Common myeloid progenitor, CD34-positive (primary cell): Measurements from ENCODE around the gene COL8A1.
A peak's percentile ranks its signal among the peaks of the same experiment; 100 is the strongest.

Experiments
- CTCF ChIA-PET: fragments of 350-600 bp; sonication (Branson Sonifier 250); formaldehyde crosslinking; loops from one replicate; lab custom pipeline; 2021; ENCODE audit warnings: antibody characterized with exemption; lab: Charles Lee
- POLR2A ChIA-PET: fragments of 350-600 bp; sonication (Branson Sonifier 250); formaldehyde crosslinking; loops from one replicate; lab custom pipeline; 2021; ENCODE audit warnings: antibody characterized with exemption; lab: Charles Lee
- DNase-seq, 3 donors: peaks; one replicate each; pipeline versions ENCODE4 v3.0.0 to v3.0.0-alpha.2; 2013
- H3K27ac ChIP-seq, 2 experiments: 1 replicate in 1 of 2; 2 replicates in 1 of 2; pipeline ENCODE4 v1.7.0; 2013; ENCODE audit warnings: inconsistent platforms in 2 of 2, low read length in 2 of 2, mild to moderate bottlenecking in 2 of 2, low read depth in 1 of 2, moderate library complexity in 1 of 2; ENCODE audit not compliant: severe bottlenecking in 2 of 2, insufficient read depth in 1 of 2, poor library complexity in 1 of 2
- H3K27me3 ChIP-seq, 5 experiments: replicated peaks in 2 of 5; 1 replicate in 3 of 5; 2 replicates in 2 of 5; pipeline versions ENCODE4 v1.6.1 to v1.7.0; 2013; ENCODE audit warnings: low read length in 4 of 5, mild to moderate bottlenecking in 2 of 5, moderate library complexity in 2 of 5, inconsistent platforms in 1 of 5; ENCODE audit not compliant: insufficient read depth in 5 of 5, control insufficient read depth in 4 of 5
- H3K36me3 ChIP-seq, 4 experiments: 1 replicate in 2 of 4; 2 replicates in 2 of 4; pipeline versions ENCODE4 v1.6.1 to v1.7.0; 2013; ENCODE audit warnings: low read length in 3 of 4, control low read depth in 1 of 4, mild to moderate bottlenecking in 1 of 4; ENCODE audit not compliant: control insufficient read depth in 4 of 4, insufficient read depth in 4 of 4
- H3K4me1 ChIP-seq, 4 experiments: 1 replicate in 3 of 4; 2 replicates in 1 of 4; pipeline versions ENCODE4 v1.6.1 to v1.7.1; 2013; ENCODE audit warnings: low read length in 3 of 4, mild to moderate bottlenecking in 3 of 4, control low read depth in 1 of 4, inconsistent platforms in 1 of 4, moderate library complexity in 1 of 4; ENCODE audit not compliant: control insufficient read depth in 4 of 4, insufficient read depth in 4 of 4; ENCODE audit errors: control extremely low read depth in 1 of 4
- H3K4me3 ChIP-seq, 7 experiments: 1 replicate in 4 of 7; 2 replicates in 3 of 7; pipeline versions ENCODE4 v1.5.1 to v1.7.0; 2013; ENCODE audit warnings: mild to moderate bottlenecking in 7 of 7, low read length in 6 of 7, moderate library complexity in 6 of 7, inconsistent platforms in 2 of 7, low read depth in 2 of 7, control low read depth in 1 of 7; ENCODE audit not compliant: insufficient read depth in 4 of 7, control insufficient read depth in 1 of 7; ENCODE audit errors: extremely low read depth in 1 of 7
- H3K9me3 ChIP-seq, 5 experiments: 1 replicate in 4 of 5; 2 replicates in 1 of 5; pipeline versions ENCODE4 v1.6.1 to v1.7.1; 2013; ENCODE audit warnings: low read length in 4 of 5, mild to moderate bottlenecking in 2 of 5, inconsistent platforms in 1 of 5, low read depth in 1 of 5, moderate library complexity in 1 of 5; ENCODE audit not compliant: control insufficient read depth in 4 of 5, insufficient read depth in 2 of 5; ENCODE audit errors: control extremely low read depth in 1 of 5
- WGBS: methylation state at CpG from one replicate; pipeline ENCODE4 v1.1.5; 2013; ENCODE audit not compliant: insufficient coverage; 5-methylcytosine and 5-hydroxymethylcytosine counted together

COL8A1 gene

GRCh38 chr3:99644746-99645145 is 6.4 kb downstream of the COL8A1 start:
- 100% methylated on average over 1 of the region's 3 CpGs for WGBS
- H3K9me3 ChIP-seq = peaks cover 0 to 1% (median 0%) of the 10 kb centered on the region in 5 experiments
- no peak overlapping the region for H3K27ac ChIP-seq
- no peaks in the 10 kb centered on the region for H3K4me1 ChIP-seq
- ChIA-PET POLR2A (no interaction called here), CTCF (interaction anchor here (1.1 to 1.3 kb wide), 2 partner anchors 9 to 11 kb away, joined by 3 to 4 read pairs; no protein-coding TSS in a partner anchor)
- peaks cover 0 to 43% (median 20%) of the 10 kb centered on the region in 5 experiments for H3K27me3 ChIP-seq
- no peaks in the 10 kb centered on the region for H3K36me3 ChIP-seq
- H3K4me3 ChIP-seq = no peak overlapping the region
- DNase-seq = no peak

DNA sequence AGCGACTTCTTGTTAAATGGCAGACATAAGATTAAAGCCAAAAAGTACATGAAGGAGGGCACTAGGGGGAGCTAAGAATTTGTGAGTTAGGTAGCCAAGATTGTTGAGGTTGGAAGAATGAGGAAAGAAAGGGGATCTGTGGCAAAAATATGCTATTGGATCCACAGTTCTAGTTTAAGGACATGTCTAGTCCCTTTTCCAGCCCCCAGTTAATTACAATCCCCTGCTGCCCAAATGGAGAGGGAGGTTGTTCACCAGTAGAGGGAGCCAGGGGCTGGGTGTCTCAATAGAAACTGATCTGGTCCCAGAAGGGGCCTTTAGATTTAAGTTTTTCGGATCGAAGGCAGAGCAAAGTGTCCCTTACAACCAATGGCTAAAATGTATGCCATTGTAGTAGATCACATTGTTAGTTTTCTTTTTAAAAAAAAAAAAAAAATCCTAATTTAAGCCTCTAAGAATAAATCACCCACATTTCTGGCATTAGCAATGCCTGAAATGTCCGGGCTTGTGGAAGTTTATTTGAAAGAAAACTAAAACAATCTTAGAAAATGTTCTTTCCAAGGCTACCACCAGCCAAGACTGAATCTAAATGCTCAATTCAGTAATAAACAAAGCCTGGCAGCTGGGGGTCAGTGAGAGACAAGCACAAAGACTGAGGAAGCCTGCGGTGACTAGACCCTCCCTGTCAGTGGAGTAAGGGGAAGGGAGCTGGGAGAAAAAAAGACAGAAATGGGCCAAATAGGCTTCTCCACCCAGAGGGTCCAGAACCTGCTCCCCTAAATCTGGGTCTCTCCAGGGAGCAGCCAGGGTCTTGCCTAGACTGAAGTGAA is 7.1 kb downstream of the COL8A1 start:
- no peaks in the 10 kb centered on the region for H3K4me1 ChIP-seq
- CTCF ChIA-PET = interaction anchor here (0.5 to 1.3 kb wide), 4 partner anchors 10 to 113 kb away, joined by 3 to 4 read pairs (median 3); no protein-coding TSS in a partner anchor
- peak in 1 of 3 donors; percentile 17 for DNase-seq

DNA sequence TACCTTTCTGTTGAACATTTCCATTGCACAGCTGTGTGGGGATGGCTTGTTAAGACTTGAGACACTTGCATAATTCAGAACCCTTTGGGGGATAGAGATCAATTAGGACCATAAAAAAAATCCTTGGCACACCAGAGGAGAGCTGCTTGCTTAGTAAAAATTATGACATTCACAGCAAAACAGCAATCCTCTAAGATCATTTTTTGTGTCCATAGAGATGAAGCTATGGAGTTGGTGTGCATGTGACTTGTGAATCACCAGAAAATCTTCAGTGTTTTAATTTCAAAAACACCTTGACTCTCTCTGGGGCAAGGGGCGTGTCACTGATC is 7.7 kb downstream of the COL8A1 start:
- POLR2A ChIA-PET = no interaction called here
- CTCF ChIA-PET = interaction anchor here (0.5 to 0.8 kb wide), 2 partner anchors 20 to 112 kb away, joined by 3 read pairs; no protein-coding TSS in a partner anchor
- no CpG with 5 or more reads among the region's 1 CpG for WGBS
- H3K27me3 ChIP-seq = peaks cover 0 to 30% (median 18%) of the 10 kb centered on the region in 5 experiments
- no peak for DNase-seq
- no peaks in the 10 kb centered on the region for H3K4me1 ChIP-seq
- H3K27ac ChIP-seq = no peak overlapping the region
- H3K4me3 ChIP-seq = no peak overlapping the region
- peaks cover 0 to 1% (median 0%) of the 10 kb centered on the region in 5 experiments for H3K9me3 ChIP-seq
- no peaks in the 10 kb centered on the region for H3K36me3 ChIP-seq

More for the DNA sequence above, 7.1 kb downstream of the COL8A1 start:
- 100% methylated on average over 2 of the region's 5 CpGs for WGBS
- POLR2A ChIA-PET = no interaction called here
- peaks cover 0 to 36% (median 19%) of the 10 kb centered on the region in 5 experiments for H3K27me3 ChIP-seq
- H3K9me3 ChIP-seq = peaks cover 0 to 1% (median 0%) of the 10 kb centered on the region in 5 experiments
- no peak overlapping the region for H3K4me3 ChIP-seq
- H3K27ac ChIP-seq = no peak overlapping the region
- no peaks in the 10 kb centered on the region for H3K36me3 ChIP-seq

DNA sequence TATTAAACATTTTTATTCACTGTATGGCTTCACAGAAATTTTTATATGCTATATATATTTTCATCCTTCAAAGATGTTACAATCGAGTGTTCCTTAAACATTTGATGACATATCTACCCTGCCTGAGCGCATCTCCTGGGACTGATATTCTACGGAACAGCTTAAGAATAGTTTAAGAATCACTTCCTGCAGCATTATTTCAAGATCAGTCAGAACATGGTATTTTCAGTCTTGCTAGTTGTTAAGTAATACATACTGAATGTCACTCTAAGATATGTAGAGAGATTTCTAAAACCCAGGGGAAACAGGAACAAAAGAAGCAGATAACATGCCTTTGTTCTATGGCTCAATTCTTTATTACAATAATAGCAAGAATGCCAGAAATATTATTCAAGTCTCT is 8.7 kb downstream of the COL8A1 start:
- WGBS = no CpG with 5 or more reads among the region's 3 CpGs
- H3K4me1 ChIP-seq = no peaks in the 10 kb centered on the region
- H3K27ac ChIP-seq = no peak overlapping the region
- H3K36me3 ChIP-seq = no peaks in the 10 kb centered on the region
- no peak for DNase-seq
- CTCF ChIA-PET = interaction anchor here (0.9 kb wide), 1 partner anchor 36 kb away, joined by 3 read pairs; no protein-coding TSS in a partner anchor
- POLR2A ChIA-PET = no interaction called here
- H3K27me3 ChIP-seq = peaks cover 0 to 22% (median 12%) of the 10 kb centered on the region in 5 experiments
- H3K4me3 ChIP-seq = no peak overlapping the region
- peaks cover 0 to 1% (median 0%) of the 10 kb centered on the region in 5 experiments for H3K9me3 ChIP-seq

- Histone ChIP-seq H3K27ac (no peak overlapping the region), H3K4me1 (no peaks in the 10 kb centered on the region), H3K4me3 (no peak overlapping the region), H3K9me3 (peaks cover 0 to 1% (median 0%) of the 10 kb centered on the region in 5 experiments), H3K27me3 (peaks cover 0 to 22% (median 10%) of the 10 kb centered on the region in 5 experiments), H3K36me3 (no peaks in the 10 kb centered on the region)
- ChIA-PET CTCF (interaction anchor here (1.1 kb wide), 1 partner anchor 15 kb away, joined by 4 read pairs; no protein-coding TSS in a partner anchor), POLR2A (no interaction called here)
- DNase-seq = no peak
- 94% methylated on average over 2 of the region's 5 CpGs for WGBS
Observed at GRCh38 chr3:99648101-99648500, 9.7 kb downstream of the COL8A1 start.

DNA sequence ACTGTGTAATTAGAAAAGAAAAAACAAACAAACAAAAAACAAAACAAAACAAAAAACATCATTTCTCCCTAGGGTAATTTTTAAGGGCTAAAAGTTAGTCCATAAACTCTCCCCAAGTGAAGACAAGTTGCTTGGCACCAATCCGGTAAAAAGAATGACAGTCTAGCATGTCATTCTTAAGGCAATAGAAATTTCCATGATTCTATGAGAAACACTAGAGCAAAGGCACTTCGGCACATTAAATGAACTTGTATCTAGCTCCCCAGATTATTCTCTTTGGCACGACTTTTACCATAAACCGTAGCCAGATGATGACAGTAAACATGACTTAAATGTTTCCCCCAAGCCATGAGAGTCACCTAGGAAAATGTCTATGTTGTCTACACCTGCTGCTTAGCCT is 10.1 kb downstream of the COL8A1 start:
- no peaks in the 10 kb centered on the region for H3K4me1 ChIP-seq
- H3K36me3 ChIP-seq = no peaks in the 10 kb centered on the region
- H3K9me3 ChIP-seq = peaks cover 0 to 3% (median 0%) of the 10 kb centered on the region in 5 experiments
- ChIA-PET CTCF (interaction anchor here (1.1 kb wide), 1 partner anchor 16 kb away, joined by 4 read pairs; no protein-coding TSS in a partner anchor), POLR2A (no interaction called here)
- H3K4me3 ChIP-seq = no peak overlapping the region
- no peak overlapping the region for H3K27ac ChIP-seq
- WGBS = 98% methylated on average over 4 of the region's 4 CpGs
- DNase-seq = no peak
- H3K27me3 ChIP-seq = peaks cover 0 to 20% (median 10%) of the 10 kb centered on the region in 5 experiments

- no peak overlapping the region for H3K27ac ChIP-seq
- no peak for DNase-seq
Observed at GRCh38 chr3:99651531-99651930, 13.1 kb downstream of the COL8A1 start.

More at GRCh38 chr3:99651531-99651930, 13.1 kb downstream of the COL8A1 start:
- Histone ChIP-seq H3K9me3 (peaks cover 0 to 3% (median 0%) of the 10 kb centered on the region in 5 experiments), H3K4me3 (no peak overlapping the region), H3K27me3 (peaks cover 0 to 13% (median 8%) of the 10 kb centered on the region in 5 experiments), H3K4me1 (no peaks in the 10 kb centered on the region), H3K36me3 (no peaks in the 10 kb centered on the region)
- CTCF ChIA-PET = no interaction called here
- POLR2A ChIA-PET = no interaction called here
- WGBS = 94% methylated on average over 2 of the region's 3 CpGs
